DMS53 treated with DMSO at 0.1 percent for 48 hours (cell line): ENCODE results near the gene SF3B3.
A peak's percentile ranks its signal among the peaks of the same experiment; 100 is the strongest.

Experiments used
- DNase-seq: peaks from one replicate; lab custom pipeline; 2025; ENCODE audit not compliant: unreplicated experiment; lab: John Stamatoyannopoulos, UW

Gene SF3B3

DNA sequence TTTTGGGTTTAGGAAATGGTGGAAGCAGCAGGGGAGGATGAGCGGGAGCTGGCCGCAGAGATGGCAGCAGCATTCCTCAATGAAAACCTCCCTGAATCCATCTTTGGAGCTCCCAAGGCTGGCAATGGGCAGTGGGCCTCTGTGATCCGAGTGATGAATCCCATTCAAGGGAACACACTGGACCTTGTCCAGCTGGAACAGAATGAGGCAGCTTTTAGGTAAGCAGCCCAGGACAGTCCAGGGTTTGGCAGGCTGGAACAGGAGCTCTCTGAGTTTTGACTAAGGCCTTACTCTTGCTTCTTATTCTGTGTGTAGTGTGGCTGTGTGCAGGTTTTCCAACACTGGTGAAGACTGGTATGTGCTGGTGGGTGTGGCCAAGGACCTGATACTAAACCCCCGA lies 41.4 kb downstream of the SF3B3 start:
- no peak for DNase-seq

GRCh38 chr16:70568601-70569237 lies 45.1 kb downstream of the SF3B3 start:
- no peak for DNase-seq

DNA sequence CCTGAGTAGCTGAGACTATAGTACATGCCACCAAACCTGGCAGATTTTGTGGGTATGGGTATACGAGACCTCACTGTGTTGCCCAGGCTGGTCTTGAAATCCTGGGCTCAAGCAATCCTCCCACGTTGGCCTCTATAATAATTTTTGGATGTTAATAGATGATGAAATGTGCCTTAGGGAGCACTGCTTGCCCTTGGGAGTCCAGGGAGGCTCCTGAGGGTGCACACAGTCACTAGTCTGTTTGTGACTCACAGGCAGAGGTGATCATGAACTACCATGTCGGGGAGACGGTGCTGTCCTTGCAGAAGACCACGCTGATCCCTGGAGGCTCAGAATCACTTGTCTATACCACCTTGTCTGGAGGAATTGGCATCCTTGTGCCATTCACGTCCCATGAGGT lies 46.1 kb downstream of the SF3B3 start:
- DNase-seq: no peak

DNA sequence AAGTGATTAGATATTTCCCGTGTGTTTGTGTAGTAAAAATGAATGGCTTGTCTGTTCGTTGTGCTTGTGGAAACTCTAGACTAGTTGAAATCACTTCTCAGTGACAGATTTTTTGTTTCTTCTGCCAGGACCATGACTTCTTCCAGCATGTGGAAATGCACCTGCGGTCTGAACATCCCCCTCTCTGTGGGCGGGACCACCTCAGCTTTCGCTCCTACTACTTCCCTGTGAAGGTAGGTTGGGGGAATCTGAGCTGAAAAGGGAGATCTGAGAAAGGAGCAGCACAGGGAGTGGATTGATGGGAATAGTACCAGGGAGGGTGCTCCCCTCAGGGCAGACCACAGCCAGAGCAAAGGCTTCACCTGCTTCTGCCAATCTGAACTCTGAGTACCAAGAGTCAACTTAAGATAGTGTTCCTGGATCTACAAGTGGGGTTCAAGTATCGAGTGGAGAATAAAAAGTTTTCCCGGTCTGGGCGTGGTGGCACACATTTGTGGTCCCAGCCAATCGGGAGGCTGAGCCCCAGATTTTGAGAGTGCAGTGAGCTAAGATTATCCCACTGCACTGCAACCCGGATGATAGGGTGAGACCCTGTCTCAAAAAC lies 47.5 kb downstream of the SF3B3 start:
- no peak for DNase-seq

DNA sequence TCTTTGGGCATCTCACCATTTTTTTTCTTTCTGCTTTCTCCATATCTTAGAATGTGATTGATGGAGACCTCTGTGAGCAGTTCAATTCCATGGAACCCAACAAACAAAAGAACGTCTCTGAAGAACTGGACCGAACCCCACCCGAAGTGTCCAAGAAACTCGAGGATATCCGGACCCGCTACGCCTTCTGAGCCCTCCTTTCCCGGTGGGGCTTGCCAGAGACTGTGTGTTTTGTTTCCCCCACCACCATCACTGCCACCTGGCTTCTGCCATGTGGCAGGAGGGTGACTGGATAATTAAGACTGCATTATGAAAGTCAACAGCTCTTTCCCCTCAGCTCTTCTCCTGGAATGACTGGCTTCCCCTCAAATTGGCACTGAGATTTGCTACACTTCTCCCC lies 48.0 kb downstream of the SF3B3 start:
- DNase-seq: no peak

DNA sequence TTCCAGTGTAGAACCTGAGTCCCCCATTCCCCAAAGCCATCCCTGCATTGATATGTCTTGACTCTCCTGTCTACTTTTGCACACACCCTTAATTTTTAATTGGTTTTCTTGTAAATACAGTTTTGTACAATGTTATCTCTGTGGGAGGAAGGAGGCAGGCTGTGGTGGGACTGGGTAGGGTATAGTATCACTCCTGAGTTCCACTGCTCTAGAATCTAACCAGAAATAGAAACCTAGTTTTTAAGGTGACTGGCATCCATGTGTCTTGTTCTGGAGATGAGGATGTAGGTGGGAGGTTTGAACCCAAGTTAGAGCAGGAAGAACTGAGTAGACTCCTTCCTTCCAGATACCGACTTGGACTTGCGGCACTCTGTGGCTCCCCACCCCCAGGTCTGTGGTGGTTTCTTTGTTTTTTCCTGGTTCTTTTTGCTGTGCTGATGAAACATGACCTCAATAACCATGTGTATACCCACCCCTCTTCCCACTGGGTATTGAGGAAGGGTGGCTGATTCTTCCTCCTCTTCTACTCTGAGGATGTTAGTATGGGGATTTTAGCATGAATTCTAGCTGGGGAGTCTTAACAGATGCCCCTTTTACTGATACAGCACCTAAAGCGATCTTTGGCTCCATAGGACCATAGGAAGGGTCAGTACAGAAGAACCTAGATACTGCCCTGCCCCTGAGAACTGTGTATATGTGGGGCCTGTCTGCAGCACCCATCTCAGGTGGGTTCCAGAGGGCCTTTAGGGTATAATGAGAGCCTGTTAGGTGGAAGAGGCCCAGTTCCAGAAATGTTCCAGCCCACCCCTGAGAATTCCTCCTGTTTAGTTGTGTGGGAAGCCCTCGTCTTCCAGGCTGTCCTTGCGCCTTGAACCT lies 48.7 kb downstream of the SF3B3 start:
- no peak for DNase-seq

DNA sequence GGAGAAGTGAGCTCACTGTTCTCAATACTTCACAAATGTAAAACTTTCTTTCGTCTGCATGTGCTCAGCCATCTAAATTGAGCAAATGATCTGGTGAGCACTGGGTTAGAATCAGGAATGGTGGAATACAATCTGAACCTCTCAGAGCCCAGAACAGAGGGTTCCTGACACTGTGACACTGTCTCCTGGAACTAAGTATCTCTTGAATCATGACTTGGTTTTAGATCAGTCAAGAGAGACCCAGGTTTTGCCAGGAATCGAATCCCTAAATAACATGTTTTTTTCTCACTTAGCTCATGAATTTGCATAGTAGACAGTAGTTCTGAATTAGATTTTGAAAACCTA lies 49.3 kb downstream of the SF3B3 start:
- no peak for DNase-seq

GRCh38 chr16:70573451-70574121 lies 50.0 kb downstream of the SF3B3 start:
- no peak for DNase-seq

- DNase-seq: peak; percentile 61
Measured at GRCh38 chr16:70574595-70575271, 51.1 kb downstream of the SF3B3 start.

DNA sequence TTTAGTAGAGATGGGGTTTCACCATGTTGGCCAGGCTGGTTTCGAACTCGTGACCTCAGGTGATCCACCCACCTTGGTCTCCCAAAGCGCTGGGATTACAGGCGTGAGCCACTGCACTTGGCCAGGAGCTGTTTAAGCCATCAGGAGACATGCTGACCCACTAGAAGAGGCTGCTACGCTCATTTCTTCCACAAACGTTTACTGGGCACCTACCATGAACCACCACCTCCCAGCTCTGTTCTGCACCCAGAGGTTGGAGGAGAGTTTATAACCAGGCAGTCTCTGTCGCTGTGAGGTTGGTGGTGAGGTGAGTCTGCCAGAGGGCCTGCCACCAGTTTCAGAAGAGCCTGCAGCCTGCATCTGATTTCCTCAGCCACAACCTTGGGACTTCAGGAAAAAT lies 51.8 kb downstream of the SF3B3 start:
- DNase-seq: no peak

GRCh38 chr16:70576431-70577255 lies 53.0 kb downstream of the SF3B3 start:
- peak; percentile 2 for DNase-seq

DNA sequence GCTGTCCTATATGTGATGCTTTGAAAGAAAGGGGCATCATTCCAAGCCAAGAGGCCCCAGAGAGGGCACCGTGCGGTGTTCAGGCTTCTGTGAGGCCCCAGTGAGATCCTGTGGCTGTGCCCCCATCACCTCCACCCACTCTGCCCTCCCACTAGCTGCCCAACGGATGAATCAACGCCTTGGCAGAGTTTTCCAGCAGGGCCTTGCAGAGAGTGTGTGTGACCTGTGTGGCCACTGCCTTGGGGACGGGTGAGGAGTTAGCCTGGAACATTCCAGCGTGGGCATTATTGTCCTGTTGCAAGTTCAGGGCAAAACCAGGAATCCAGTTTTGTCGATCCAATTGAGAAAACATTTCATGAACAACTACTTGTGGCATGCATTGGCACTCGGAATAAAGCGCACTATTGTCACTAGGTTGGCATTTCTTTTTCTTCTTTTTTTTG lies 53.7 kb downstream of the SF3B3 start:
- DNase-seq: no peak

- DNase-seq: no peak
Measured at GRCh38 chr16:70578035-70578434, 54.4 kb downstream of the SF3B3 start.

GRCh38 chr16:70579248-70579647 lies 55.6 kb downstream of the SF3B3 start:
- no peak for DNase-seq

- DNase-seq: no peak
Measured at GRCh38 chr16:70579648-70580630, 56.3 kb downstream of the SF3B3 start.

DNA sequence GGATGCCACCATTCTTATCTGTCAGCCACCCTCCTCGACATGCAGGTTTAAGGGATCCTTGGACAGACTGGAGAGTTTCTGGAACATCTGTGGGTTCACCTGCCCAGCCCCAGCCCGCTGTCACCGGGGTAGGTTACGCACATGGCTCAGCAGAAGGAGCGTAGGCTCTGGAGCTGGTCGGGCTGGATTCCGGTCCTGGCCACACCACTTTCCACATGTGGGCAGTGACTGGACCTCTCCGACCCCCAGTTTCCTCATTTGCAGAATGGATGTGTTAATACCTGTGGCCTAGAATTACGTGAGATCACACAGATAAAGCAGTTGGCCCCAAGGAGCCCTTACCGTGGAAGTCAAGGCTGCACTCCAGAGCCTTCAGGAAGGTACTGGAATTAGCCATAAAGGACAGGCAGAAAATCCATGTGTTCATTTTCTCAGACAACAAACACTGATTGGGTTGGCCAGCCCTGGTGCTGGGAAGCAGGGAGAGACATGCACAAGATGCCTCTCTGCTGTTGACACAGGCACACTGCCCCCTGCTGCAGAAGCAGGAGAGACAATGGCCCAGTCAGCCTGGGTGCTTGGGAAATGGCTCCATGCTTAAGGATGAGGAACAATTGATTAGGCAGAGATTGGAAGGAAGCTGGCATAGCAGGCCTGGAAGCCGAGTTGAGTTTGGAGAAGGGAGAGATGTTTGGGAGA lies 58.8 kb downstream of the SF3B3 start:
- no peak for DNase-seq

- DNase-seq: no peak
Measured at GRCh38 chr16:70586731-70587130, 63.1 kb downstream of the SF3B3 start.

- DNase-seq: no peak
Measured at GRCh38 chr16:70588565-70588964, 64.9 kb downstream of the SF3B3 start.
